ENCODE results near the gene DLX5.

Gene DLX5

DNA sequence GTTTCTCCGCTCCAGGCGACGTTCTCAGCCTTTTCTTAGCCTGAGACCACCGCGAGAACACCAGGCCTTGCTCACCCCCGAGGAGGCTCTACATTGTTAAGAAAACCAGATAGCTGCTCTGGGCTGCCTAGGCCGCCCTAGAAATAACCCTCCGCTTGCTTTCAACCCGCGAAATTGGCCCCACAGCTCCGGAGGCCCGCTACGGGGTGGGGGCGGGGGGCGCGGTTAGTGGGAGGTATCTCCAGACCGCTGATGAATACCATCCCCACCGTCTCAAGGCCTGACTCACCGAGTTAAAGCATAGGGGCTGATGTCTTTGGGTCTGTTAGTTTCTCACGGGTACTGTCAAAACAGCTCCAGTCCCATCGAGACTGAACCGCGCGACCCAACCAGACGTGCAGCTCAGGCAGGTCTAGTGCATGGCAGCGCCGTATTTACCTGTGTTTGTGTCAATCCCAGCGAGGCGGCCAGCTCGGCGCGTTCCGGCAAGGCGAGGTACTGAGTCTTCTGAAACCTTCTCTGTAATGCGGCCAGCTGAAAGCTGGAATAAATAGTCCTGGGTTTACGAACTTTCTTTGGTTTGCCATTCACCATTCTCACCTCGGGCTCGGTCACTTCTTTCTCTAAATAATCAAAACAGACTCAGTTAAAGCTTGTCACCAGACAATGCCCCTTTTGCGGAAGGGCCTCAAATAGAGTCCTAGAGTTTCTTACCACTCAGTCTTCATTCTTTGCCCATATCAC lies 2.7 kb downstream of the DLX5 start:
- peaks cover 96% of the 10 kb centered on the region for H3K27me3 Mint-ChIP-seq (ENCODE audit: low read depth)
- DNase-seq (ENCODE audit: low spot score), result no peak
- H3K36me3 Mint-ChIP-seq (ENCODE audit: low read depth), result peaks cover 12% of the 10 kb centered on the region
- H3K27ac Mint-ChIP-seq, result no peak overlapping the region
- H3K4me3 Mint-ChIP-seq, result peak overlapping the region; percentile 7
- peaks cover 23% of the 10 kb centered on the region for H3K4me1 Mint-ChIP-seq (ENCODE audit: low read depth)
- H3K9me3 Mint-ChIP-seq, result no peaks in the 10 kb centered on the region

DNA sequence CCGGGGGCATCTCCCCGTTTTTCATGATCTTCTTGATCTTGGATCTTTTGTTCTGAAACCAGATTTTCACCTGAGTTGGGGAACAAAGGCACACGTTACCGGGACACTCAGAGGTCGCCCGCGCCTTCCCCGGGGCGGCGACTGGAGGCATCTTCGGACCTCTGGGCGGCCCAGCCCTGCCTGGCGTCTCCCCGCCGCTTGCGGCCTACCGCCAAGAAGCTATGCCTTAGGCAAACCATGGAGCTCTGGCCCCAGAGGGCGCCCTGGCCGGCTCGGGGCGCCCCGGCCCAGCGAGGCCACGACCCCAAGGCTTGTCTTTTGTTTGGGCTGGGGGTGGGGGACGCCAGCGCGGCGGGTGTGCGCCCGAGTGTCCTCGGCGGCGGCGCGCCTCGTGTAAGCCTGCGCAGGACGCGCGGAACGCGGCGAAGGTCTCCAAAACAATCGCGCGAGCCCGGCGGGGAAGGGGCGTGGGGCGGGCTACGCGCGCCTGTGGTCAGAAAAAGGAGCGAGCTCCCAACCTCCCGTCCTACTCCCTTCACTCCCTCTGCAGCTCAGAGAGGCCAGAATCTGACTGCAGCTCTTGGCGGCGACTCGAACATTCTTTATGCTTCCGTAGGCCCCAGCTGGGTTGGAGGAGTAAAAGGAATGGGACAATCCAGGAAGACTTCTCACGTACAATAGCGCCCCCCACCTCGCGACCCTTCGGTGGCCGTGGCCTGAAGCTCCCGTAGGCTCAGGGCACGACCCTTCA lies 3.5 kb downstream of the DLX5 start:
- Mint-ChIP-seq H3K27me3 (ENCODE audit: low read depth) (peaks cover 96% of the 10 kb centered on the region), H3K27ac (no peak overlapping the region), H3K9me3 (no peaks in the 10 kb centered on the region), H3K4me3 (no peak overlapping the region), H3K4me1 (ENCODE audit: low read depth) (peaks cover 22% of the 10 kb centered on the region), H3K36me3 (ENCODE audit: low read depth) (peaks cover 12% of the 10 kb centered on the region)
- no peak for DNase-seq (ENCODE audit: low spot score)

DNA sequence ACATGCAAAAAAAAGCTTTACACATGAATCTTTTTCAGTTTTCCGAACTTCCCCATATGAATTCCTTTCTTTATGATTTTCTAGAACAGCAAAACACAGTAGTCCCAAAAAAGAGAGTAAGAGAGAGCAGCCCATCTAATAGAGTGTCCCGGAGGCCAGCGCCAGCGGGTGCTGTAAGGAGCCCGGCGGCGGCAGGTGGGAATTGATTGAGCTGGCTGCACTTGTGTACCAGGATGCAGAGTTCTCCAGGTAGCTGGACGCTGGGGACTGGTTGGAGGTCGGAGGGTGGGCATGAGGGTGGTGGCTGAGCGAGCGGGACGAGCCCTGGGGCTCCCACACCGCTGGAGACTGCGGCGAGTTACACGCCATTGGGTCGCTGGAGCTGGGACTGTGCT lies 4.0 kb downstream of the DLX5 start:
- Mint-ChIP-seq H3K4me1 (ENCODE audit: low read depth) (peaks cover 16% of the 10 kb centered on the region), H3K9me3 (no peaks in the 10 kb centered on the region), H3K27ac (peak overlapping the region; percentile 47), H3K27me3 (ENCODE audit: low read depth) (peaks cover 96% of the 10 kb centered on the region), H3K4me3 (no peak overlapping the region), H3K36me3 (ENCODE audit: low read depth) (peaks cover 10% of the 10 kb centered on the region)
- no peak for DNase-seq (ENCODE audit: low spot score)

DNA sequence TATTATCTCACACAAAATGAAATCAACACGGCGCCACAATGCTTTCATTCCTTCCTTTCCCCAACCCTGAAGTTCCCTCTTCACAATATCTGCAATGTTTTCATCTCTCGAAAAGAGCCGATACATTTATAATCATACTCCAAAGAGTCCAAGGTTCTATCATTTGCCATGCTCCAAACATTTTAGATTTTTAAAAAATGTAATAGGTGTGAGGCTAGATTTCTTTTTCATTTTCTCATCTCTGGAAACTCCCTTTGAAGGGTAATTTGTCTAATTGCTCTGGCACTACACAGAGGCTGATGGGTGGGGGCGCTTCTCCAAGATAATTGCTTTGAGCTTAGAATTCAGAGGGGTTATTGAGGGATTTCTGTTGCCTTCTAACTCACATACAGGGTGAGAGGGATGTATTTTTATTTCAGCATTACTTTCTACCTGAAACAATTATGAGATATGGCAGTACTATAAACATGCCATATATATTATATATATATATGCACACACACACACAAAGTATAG lies 4.9 kb downstream of the DLX5 start:
- H3K4me3 Mint-ChIP-seq, result no peak overlapping the region
- no peak overlapping the region for H3K27ac Mint-ChIP-seq
- H3K9me3 Mint-ChIP-seq, result no peaks in the 10 kb centered on the region
- peaks cover 96% of the 10 kb centered on the region for H3K27me3 Mint-ChIP-seq (ENCODE audit: low read depth)
- H3K4me1 Mint-ChIP-seq (ENCODE audit: low read depth), result peaks cover 16% of the 10 kb centered on the region
- peaks cover 10% of the 10 kb centered on the region for H3K36me3 Mint-ChIP-seq (ENCODE audit: low read depth)
- no peak for DNase-seq (ENCODE audit: low spot score)

DNA sequence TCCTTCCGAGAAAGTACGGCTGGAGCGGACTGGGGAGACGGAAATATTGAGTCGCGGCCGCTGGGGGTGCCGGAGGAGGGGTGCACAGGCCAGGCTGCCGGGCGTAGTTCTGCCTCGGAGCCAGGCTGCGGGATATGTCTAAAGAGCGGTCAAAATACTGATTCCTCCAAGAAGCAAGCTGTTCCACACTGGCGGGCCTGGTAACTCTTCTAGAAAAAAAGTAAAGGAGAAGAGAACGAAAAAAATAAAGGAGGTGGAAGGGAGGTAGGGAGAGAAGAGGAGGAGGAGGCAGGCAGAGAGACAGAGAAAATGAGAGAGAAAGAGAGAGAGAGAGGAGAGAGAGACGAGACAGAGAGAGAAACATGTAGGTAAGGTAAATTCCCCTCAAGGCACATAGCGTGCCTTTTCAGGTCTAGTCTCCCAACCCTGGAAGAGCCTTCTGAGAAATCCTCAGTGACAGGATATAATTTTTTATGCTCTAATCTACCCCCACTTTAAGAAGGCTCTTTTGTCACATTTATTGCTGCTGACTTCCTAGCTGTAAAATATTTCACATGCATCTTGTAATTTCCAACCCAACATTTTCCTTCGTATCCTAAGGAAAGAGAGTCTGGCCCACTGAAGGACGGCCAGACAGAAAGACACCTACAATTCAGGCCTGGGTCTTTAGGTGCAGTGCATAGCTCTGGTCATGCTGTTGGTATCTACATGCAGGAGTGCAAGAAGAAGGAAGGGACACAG lies 5.7 kb downstream of the DLX5 start:
- peaks cover 12% of the 10 kb centered on the region for H3K4me1 Mint-ChIP-seq (ENCODE audit: low read depth)
- H3K27ac Mint-ChIP-seq, result no peak overlapping the region
- H3K4me3 Mint-ChIP-seq, result no peak overlapping the region
- no peaks in the 10 kb centered on the region for H3K9me3 Mint-ChIP-seq
- no peak for DNase-seq (ENCODE audit: low spot score)
- peaks cover 96% of the 10 kb centered on the region for H3K27me3 Mint-ChIP-seq (ENCODE audit: low read depth)
- peaks cover 10% of the 10 kb centered on the region for H3K36me3 Mint-ChIP-seq (ENCODE audit: low read depth)

DNA sequence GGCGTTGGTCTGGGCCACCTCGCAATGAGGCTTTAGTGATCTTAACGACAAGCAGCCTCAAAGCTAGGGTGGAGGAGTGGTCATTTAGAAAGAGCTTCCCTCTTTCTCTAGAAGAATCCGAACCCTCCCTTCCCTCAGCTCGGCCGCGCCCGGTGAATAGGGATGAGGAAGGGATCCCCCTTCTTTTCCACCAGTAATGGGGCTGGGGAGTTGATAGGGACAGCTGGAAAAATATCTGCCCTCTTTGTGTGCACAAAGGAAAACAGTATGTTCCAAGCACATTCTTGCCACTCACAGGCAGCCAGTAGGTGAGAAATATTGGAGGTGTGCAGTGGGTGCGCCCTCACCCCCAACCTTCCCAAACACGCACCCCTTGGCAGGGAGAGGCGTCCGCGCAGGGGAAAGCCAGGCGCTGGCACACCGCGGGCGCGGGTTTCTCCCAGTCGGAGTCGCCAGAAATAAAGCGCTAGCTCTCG lies 6.5 kb downstream of the DLX5 start:
- Mint-ChIP-seq H3K27me3 (ENCODE audit: low read depth) (peaks cover 96% of the 10 kb centered on the region), H3K27ac (no peak overlapping the region), H3K4me1 (ENCODE audit: low read depth) (peaks cover 12% of the 10 kb centered on the region), H3K36me3 (ENCODE audit: low read depth) (peaks cover 10% of the 10 kb centered on the region), H3K9me3 (no peaks in the 10 kb centered on the region), H3K4me3 (no peak overlapping the region)
- no peak for DNase-seq (ENCODE audit: low spot score)

DNA sequence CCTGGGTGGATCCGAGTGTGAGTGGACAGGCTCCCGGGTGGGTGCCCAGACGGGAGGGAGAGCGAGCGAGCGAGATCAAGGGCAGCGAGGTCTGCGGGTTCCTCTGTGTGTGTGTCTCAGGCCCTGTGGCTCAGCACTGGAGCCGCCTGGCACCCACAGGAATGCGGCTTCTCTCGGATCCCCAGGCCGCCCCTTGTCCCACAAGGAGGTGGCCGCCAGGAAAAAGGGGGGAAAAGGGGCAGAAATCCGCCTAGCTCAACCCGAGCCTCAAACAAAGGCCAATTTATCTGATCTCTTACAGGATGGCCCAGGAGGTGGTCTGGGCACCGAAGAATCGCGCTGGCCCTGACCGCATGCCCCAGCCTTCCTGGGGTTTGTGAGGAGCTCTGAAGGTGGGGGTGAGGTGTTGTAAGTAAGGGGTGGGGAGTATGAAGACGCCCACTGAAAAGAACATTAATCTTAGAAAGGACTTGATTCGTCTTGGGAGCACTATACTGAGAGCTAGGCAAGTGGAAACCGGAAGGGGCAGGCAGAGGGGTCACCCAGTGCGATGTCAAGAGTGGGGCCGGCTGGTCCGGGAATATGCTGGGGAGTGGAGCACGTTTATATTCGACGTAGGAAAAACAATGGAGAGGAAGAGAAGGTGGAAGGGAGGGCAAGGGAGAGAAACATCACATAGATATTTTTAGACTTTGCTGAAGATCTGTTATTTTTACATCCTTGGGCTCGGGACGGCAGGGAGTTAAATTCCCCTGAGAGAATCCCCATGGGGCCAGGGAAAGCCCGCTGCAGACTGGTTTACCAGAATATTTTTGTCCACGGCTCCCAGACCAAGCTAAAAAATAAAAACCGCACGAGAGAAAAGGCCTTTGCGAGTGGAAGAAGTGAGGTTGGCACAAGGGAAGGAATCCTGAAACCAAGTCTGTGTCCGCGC lies 7.2 kb downstream of the DLX5 start:
- peak overlapping the region; percentile 6 for H3K27ac Mint-ChIP-seq

DNA sequence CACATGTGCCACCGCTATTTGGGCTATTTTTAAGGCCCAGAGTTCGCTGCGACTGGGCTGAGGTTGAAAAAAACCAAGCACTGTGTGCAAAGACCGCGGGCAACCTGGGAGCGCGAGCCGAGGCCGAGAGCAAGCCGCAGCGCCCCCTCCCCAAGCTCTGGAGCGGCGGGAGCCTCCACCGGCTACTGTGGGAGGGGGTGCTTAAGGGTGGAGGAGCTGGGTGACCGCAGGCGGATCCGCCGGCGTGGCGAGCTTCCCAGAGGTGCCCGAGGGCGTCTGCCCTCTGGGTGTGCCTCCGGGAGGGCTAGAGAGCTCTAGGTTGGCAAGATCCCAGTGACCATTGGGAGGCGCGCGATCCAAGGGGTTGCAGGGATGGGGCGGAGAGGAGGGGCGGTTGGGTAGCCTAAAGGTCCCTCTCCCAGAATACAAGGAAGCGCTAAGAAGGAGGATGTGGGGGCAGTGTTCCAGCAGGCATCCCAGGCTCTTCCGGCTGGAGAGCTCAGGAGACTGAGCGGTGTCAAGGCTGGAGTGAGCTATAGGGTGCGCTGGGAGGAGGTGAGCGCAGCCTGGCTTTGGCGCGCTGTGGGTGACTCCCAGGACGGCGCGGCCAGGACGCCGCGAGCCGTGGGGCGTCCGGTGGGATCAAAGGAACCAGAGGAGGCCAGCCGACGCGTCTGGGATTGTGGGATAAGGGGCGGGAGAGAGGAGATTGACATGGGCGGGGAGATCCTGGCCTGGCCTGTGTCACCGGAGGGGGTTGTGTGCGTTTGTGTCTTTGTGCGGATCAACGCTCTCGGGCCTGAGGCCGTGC lies 8.0 kb downstream of the DLX5 start:
- Mint-ChIP-seq H3K9me3 (no peaks in the 10 kb centered on the region), H3K4me3 (no peak overlapping the region), H3K27me3 (ENCODE audit: low read depth) (peaks cover 95% of the 10 kb centered on the region), H3K36me3 (ENCODE audit: low read depth) (peaks cover 2% of the 10 kb centered on the region), H3K27ac (no peak overlapping the region), H3K4me1 (ENCODE audit: low read depth) (peaks cover 3% of the 10 kb centered on the region)
- DNase-seq (ENCODE audit: low spot score), result no peak

More for the DNA sequence above, 7.2 kb downstream of the DLX5 start:
- no peaks in the 10 kb centered on the region for H3K9me3 Mint-ChIP-seq
- peaks cover 6% of the 10 kb centered on the region for H3K36me3 Mint-ChIP-seq (ENCODE audit: low read depth)
- no peak for DNase-seq (ENCODE audit: low spot score)
- peaks cover 7% of the 10 kb centered on the region for H3K4me1 Mint-ChIP-seq (ENCODE audit: low read depth)
- H3K4me3 Mint-ChIP-seq, result no peak overlapping the region
- peaks cover 96% of the 10 kb centered on the region for H3K27me3 Mint-ChIP-seq (ENCODE audit: low read depth)

DNA sequence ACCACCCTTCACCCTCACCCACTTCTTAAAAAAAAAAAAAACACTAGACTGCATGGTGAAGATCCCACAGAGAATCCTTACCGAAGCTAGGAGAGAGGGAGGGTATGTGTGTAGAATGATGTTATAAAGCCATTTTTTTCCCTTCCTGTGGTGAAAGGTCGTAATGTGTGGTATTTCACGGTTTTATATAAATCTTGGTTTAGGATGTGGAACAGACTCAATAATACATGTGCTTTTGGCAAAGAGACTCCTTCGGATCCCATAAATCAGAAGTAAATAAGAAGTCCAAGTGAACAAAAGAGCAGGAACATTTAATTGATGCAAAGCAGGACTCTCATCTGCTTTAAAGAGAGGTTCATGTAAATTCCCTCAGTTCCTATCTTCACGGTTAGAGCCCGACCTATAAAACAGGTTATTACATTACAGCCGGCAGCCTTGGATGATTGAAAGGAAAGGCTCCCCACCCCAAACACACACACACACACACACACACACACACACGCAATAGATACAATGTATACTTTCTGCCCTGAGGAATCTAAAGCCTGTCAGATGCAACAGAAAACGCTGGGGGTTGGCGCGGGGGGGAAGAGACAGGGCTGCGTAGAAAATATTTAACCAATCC lies 8.8 kb downstream of the DLX5 start:
- H3K27me3 Mint-ChIP-seq (ENCODE audit: low read depth), result peaks cover 98% of the 10 kb centered on the region
- H3K9me3 Mint-ChIP-seq, result no peaks in the 10 kb centered on the region
- H3K4me1 Mint-ChIP-seq (ENCODE audit: low read depth), result peaks cover 3% of the 10 kb centered on the region
- H3K36me3 Mint-ChIP-seq (ENCODE audit: low read depth), result peaks cover 2% of the 10 kb centered on the region
- H3K4me3 Mint-ChIP-seq, result no peak overlapping the region
- no peak overlapping the region for H3K27ac Mint-ChIP-seq
- no peak for DNase-seq (ENCODE audit: low spot score)

DNA sequence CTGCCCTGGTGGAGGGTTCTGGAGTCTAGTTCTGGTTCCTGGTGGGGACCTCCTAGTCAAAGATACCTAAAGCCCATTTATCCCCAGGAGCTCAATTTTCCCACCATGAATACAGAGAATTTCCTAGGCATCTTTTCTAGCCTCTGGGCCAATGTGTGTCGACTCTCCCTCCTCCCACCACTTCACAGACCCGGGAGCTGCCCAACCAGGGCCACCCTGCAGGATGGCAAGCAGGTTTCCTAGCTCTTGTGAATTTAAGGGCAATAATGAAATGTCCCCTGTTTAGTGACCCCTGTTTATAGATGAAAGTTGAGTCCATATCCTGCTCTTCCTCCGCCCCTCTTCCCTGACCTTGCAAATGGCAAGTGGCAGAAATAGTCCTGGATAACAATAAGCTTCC lies 9.4 kb downstream of the DLX5 start:
- no peak overlapping the region for H3K27ac Mint-ChIP-seq
- H3K4me1 Mint-ChIP-seq (ENCODE audit: low read depth), result no peaks in the 10 kb centered on the region
- H3K9me3 Mint-ChIP-seq, result no peaks in the 10 kb centered on the region
- H3K4me3 Mint-ChIP-seq, result no peak overlapping the region
- DNase-seq (ENCODE audit: low spot score), result no peak
- H3K36me3 Mint-ChIP-seq (ENCODE audit: low read depth), result peaks cover 2% of the 10 kb centered on the region
- H3K27me3 Mint-ChIP-seq (ENCODE audit: low read depth), result peaks cover 97% of the 10 kb centered on the region

DNA sequence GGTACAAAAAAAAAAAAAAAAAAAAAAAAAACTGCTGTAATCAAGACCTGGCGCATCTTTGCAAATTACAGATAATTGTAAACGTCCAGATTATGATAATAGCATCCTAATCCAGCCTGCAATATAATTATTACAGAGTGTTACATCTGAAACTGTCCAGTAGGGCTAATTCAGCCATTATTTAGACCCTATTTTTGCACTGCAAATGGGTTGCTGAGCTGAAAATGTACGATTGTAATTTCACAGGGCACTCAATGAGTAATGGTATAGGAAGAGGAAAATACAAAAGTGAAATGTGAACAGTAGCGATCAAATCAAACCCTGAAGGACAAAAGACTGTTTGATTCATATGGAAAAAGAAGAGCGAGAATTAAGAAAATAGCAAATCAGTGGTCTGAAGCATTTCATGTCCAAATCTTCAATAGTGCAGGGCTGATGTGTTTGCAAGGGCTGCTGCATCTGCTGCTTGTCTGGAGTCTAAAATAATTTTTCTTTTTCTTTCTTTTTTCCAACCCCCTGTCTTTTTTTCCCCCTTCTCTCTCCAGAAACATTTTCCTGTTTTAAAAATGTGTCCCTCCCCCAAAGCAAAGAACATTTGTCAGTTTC lies 10.4 kb downstream of the DLX5 start:
- Mint-ChIP-seq H3K27me3 (ENCODE audit: low read depth) (peaks cover 97% of the 10 kb centered on the region), H3K27ac (no peak overlapping the region), H3K4me3 (no peak overlapping the region), H3K4me1 (ENCODE audit: low read depth) (no peaks in the 10 kb centered on the region), H3K9me3 (no peaks in the 10 kb centered on the region), H3K36me3 (ENCODE audit: low read depth) (peaks cover 2% of the 10 kb centered on the region)
- no peak for DNase-seq (ENCODE audit: low spot score)

DNA sequence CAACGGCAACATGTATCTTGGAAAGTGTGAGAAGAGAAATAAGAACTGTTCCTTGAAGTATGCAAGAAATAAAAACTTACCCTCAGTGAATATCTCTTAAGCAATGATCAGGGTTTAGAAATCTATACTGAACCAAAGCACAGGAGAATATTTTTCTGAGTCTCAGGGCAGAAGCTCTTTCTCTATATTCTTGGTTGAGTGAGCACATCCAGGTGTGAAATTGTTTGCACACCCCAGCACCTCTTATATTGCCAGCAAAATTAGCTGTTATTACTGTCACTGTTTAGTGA lies 10.8 kb downstream of the DLX5 start:
- Mint-ChIP-seq H3K4me1 (ENCODE audit: low read depth) (no peaks in the 10 kb centered on the region), H3K36me3 (ENCODE audit: low read depth) (peaks cover 2% of the 10 kb centered on the region), H3K4me3 (no peak overlapping the region), H3K27me3 (ENCODE audit: low read depth) (peaks cover 96% of the 10 kb centered on the region), H3K9me3 (no peaks in the 10 kb centered on the region), H3K27ac (no peak overlapping the region)
- no peak for DNase-seq (ENCODE audit: low spot score)

All from T-helper 2 cell treated with Interferon-gamma antibody and Interleukin-4, amounts not matched to agents 5 μg/mL and 100 μg/mL, for 36 hours (primary cell).